ENCODE results near the gene NHLRC4.

DNA sequence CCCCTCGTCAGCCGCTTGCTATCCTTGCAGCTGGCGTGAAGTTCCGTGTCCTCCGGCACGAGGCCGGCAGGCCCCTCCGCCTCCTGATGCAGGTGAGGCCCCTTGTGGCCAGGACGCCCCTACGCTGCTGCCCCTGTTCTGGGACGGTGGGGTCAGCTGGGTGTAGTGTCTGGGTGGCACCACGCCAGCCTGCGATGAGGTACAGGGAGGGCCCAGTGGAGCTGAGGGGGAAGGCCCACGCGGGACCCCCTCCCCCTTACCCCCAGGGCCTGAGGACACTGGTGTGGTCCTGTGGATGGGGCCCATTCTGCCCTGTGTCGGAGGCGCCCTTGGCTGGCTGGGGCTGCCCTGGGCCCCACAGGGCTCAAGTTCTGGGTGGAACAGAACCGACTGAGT is 15.4 kb downstream of the NHLRC4 start:
- TF ChIP-seq, protein P1, sequence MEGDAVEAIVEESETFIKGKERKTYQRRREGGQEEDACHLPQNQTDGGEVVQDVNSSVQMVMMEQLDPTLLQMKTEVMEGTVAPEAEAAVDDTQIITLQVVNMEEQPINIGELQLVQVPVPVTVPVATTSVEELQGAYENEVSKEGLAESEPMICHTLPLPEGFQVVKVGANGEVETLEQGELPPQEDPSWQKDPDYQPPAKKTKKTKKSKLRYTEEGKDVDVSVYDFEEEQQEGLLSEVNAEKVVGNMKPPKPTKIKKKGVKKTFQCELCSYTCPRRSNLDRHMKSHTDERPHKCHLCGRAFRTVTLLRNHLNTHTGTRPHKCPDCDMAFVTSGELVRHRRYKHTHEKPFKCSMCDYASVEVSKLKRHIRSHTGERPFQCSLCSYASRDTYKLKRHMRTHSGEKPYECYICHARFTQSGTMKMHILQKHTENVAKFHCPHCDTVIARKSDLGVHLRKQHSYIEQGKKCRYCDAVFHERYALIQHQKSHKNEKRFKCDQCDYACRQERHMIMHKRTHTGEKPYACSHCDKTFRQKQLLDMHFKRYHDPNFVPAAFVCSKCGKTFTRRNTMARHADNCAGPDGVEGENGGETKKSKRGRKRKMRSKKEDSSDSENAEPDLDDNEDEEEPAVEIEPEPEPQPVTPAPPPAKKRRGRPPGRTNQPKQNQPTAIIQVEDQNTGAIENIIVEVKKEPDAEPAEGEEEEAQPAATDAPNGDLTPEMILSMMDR (IDR thresholded peaks at IDR 0.05) = no peak
- no peak for TF ChIP-seq ZFX (IDR thresholded peaks at IDR 0.05; ENCODE audit: borderline replicate concordance)

Measured in 22Rv1 (cell line).